Duodenal mucosa (tissue), 2 donors: Measurements from ENCODE around the gene KRT81.
A peak's percentile ranks its signal among the peaks of the same experiment; 100 is the strongest.

Experiments used
- H3K27ac ChIP-seq: one replicate; pipeline ENCODE4 v1.7.0; 2013; ENCODE audit warnings: low read depth, low read length
- H3K27me3 ChIP-seq, 2 donors: one replicate each; pipeline ENCODE4 v1.7.0; 2013; ENCODE audit warnings: low read length in 2 of 2, control low read depth in 1 of 2; ENCODE audit not compliant: insufficient read depth in 2 of 2, control insufficient read depth in 1 of 2
- H3K36me3 ChIP-seq, 2 donors: one replicate each; pipeline ENCODE4 v1.7.0; 2013; ENCODE audit warnings: low read length in 2 of 2, control low read depth in 1 of 2; ENCODE audit not compliant: insufficient read depth in 2 of 2, control insufficient read depth in 1 of 2
- H3K4me1 ChIP-seq, 2 donors: one replicate each; pipeline ENCODE4 v1.7.0; 2013; ENCODE audit warnings: low read length in 2 of 2, control low read depth in 1 of 2; ENCODE audit not compliant: insufficient read depth in 2 of 2, control insufficient read depth in 1 of 2
- H3K4me3 ChIP-seq, 2 donors: one replicate each; pipeline ENCODE4 v1.7.0; 2013; ENCODE audit warnings: low read length in 2 of 2, low read depth in 1 of 2
- H3K9ac ChIP-seq, 2 donors: one replicate each; pipeline ENCODE4 v1.7.0; 2013; ENCODE audit warnings: low read length in 2 of 2, low read depth in 1 of 2
- H3K9me3 ChIP-seq, 2 donors: one replicate each; pipeline ENCODE4 v1.7.0; 2013; ENCODE audit warnings: low read length in 2 of 2, control low read depth in 1 of 2; ENCODE audit not compliant: control insufficient read depth in 1 of 2

KRT81 gene

DNA sequence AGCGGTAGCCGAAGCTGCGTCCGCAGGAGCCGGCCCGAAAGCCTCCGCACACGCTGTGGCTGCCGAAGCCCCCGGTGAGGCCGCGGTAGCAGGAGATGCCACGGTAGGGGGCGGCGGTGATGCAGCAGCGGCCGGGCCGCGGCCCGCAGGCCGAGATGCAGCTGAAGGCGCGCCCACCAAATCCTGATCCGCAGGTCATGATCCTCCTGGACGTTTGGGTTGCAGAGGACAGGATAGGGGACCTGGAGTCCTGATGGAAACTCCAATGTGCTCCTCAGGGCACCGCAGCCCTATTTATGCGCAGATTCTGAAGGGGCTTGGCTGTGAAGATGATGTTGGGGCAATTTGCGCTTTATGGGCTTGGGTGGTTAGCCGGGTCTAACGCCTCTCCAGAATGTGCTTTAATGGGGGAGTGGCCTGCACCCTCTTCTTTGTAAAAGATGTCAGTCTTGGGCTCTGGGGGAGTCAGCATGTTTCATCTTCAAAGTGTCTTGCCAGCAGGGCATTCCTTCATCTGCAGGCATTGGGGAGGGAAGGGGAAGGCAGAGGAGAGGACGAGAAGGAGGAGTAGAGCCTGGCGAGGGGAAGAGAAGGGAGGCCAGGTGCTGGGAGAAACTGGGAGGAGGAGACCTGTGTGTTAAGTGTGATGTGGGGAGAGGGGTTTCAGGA, at the start of gene KRT81:
Gene KRT81, minus strand, starts transcription at position 268 of the 669 bp plus-strand sequence. Its CDS starts 69 bp downstream, at position 199.
- no peak within 1 kb of the TSS for H3K9ac ChIP-seq
- no peak within 1 kb of the TSS for H3K27ac ChIP-seq
- no peaks in the 10 kb centered on the region for H3K36me3 ChIP-seq
- H3K9me3 ChIP-seq: no peaks in the 10 kb centered on the region
- H3K27me3 ChIP-seq: no peaks in the 10 kb centered on the region
- no peaks in the 10 kb centered on the region for H3K4me1 ChIP-seq
- no peak within 1 kb of the TSS for H3K4me3 ChIP-seq

DNA sequence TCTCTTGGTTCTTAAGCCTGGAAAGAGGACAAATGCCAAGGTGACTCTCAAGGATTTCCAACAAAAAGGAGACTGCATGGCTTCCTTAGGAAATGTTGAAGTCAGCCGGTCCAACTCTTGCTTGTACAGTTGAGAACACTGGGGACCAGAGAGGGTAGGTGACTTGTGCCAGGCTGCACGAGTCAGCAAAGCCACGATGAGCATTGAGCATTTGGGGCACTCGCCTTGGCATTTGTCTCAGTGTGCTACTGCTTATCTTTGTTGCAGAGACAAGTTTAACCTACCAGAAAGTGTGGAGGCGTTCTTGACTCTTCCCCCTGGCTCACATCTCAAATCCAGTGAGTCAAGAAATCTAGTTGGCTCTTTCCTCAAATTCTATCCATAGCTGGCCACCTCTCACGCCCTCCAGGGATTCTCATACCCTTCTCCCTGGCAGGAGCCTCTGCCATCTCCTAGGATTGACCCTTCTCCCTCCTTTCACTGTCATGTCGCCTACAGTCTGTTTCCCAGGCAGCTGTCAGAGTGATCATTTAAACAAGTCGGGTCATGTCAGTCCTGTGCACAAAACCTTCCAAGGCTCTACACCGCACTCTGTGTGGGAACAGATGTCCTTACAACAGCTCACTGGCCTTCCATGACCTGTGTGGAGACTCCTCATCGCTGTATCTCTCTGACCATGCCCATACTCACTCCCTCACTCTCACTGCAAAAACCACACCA, 47.1 kb upstream of the KRT81 start:
- peaks cover 8 to 13% of the 10 kb centered on the region in 2 donors for H3K4me1 ChIP-seq
- no peak overlapping the region for H3K4me3 ChIP-seq
- peaks cover under 1 to 1% of the 10 kb centered on the region in 2 donors for H3K9me3 ChIP-seq
- peaks cover 0 to 3% of the 10 kb centered on the region in 2 donors for H3K27me3 ChIP-seq
- no peaks in the 10 kb centered on the region for H3K36me3 ChIP-seq
- no peak overlapping the region for H3K27ac ChIP-seq
- no peak overlapping the region for H3K9ac ChIP-seq

DNA sequence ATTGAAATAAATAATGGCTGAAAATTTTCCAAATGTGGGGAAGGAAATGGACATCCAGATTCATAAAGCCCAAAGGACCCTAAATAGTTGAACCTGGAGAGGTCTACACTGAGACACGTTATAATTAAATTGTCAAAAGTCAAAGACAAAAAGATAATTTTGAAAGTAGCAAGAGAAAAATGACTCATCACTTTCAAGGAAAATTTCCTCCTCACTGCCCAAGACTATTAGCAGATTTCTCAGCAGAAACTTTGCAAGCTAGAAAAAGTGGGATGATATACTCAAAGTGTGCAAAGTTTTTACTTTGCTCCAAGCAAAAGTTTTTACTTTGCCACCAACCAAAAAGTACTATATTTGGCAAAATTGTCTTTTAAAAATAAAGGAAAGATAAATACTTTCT, 45.7 kb upstream of the KRT81 start:
- peaks cover 0 to 3% of the 10 kb centered on the region in 2 donors for H3K27me3 ChIP-seq
- no peaks in the 10 kb centered on the region for H3K36me3 ChIP-seq
- no peak overlapping the region for H3K4me3 ChIP-seq
- no peak overlapping the region for H3K9ac ChIP-seq
- no peaks in the 10 kb centered on the region for H3K9me3 ChIP-seq
- H3K4me1 ChIP-seq: peaks cover 8 to 13% of the 10 kb centered on the region in 2 donors
- no peak overlapping the region for H3K27ac ChIP-seq

DNA sequence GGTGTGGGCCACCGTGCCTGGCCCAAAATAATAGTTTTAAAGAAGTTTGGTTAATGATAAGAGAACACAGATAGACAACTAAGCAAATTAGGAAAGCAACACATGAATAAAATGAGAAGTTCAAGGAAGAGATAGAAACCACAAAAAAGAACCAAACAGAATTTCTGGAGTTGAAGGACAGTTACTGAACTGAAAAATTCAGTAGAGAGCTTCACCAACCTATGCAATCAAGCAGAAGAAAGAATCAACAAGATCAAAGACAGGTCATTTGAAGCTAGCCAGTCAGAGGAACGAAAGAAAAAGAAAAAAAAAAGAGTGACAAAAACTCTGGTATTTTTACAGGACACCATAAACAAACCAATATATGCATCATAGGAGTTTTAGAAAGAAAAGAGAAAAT, 45.3 kb upstream of the KRT81 start:
- Histone ChIP-seq H3K4me1 (peaks cover 8 to 15% of the 10 kb centered on the region in 2 donors), H3K36me3 (no peaks in the 10 kb centered on the region), H3K4me3 (no peak overlapping the region), H3K9ac (no peak overlapping the region), H3K27ac (no peak overlapping the region), H3K27me3 (peaks cover 0 to under 1% of the 10 kb centered on the region in 2 donors), H3K9me3 (no peaks in the 10 kb centered on the region)

DNA sequence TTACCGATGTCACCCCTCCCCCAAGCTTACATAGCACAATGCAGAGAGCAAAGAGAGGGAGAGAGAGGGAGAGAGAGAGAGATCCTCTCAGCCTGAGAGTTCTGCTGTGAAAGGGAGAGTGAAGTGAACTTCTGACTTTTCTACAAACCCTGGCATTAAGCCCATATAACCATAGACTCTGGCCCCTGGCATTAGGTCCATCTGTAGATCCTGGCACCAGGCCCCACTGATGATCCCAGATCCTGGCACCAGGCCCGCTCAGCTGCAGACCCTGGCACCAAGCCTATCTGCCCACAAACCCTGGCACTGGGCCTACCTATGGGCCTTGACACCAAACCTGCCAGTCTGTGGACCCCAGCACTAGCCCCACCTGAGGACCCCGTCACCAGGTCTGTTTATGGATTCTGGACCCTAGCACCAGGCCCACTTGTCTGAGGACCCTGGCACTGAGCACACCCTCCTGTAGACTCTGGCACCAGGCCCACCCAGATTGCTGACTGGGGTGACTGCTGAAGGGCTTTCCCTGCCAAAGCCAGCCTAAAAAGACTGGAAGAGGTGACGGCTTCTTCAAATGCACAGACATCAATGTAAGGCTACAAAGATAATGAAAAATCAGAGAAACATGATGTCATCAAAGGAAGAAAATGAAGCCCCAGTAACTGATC, 44.4 kb upstream of the KRT81 start:
- Histone ChIP-seq H3K36me3 (no peaks in the 10 kb centered on the region), H3K27ac (no peak overlapping the region), H3K27me3 (no peaks in the 10 kb centered on the region), H3K4me1 (peaks cover 8 to 15% of the 10 kb centered on the region in 2 donors), H3K4me3 (peak overlapping the region in 1 of 2 donors; percentile 9), H3K9me3 (no peaks in the 10 kb centered on the region), H3K9ac (peak overlapping the region in 1 of 2 donors; percentile 53)

DNA sequence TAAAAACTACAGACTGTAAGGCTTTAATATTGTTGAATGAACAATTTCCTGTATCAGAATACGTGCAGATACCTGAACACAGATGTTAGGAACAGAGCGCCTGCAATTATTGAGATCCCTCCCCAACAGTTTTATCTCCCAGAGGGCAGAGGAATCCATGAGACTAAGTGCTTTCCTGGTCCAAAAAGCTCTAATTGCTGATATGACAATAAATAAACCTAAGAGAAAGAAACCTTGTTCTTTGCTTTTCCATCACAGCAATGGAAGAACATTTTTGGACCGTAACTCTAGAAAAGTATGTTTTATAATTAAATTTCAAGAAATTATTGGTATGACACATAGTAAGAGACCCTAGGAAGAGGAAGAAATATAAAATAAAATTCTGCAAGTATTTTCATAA, 42.9 kb upstream of the KRT81 start:
- H3K9ac ChIP-seq: no peak overlapping the region
- H3K9me3 ChIP-seq: no peaks in the 10 kb centered on the region
- H3K4me3 ChIP-seq: no peak overlapping the region
- H3K27ac ChIP-seq: no peak overlapping the region
- no peaks in the 10 kb centered on the region for H3K27me3 ChIP-seq
- peaks cover 8 to 15% of the 10 kb centered on the region in 2 donors for H3K4me1 ChIP-seq
- H3K36me3 ChIP-seq: no peaks in the 10 kb centered on the region

DNA sequence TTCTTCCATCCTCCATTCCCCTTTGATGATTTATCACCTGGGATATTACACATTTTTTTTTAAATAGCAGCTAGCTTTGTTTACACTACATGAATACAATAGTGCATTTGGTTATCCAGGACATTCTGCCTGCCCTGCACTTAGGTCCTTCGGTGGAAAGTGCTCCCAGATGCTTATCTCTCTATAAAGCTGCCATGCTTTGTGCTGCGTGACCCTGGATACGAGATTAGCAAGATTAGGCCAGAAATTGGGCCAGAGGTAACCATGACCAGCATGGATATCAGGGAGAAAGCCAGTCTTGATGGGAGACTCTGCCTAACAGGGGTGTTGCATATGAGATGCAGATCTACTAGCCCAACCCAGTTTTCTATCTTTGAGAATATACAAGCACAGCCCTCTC, 42.0 kb upstream of the KRT81 start:
- no peaks in the 10 kb centered on the region for H3K9me3 ChIP-seq
- H3K4me1 ChIP-seq: peaks cover 8 to 15% of the 10 kb centered on the region in 2 donors
- H3K4me3 ChIP-seq: no peak overlapping the region
- no peak overlapping the region for H3K9ac ChIP-seq
- no peaks in the 10 kb centered on the region for H3K36me3 ChIP-seq
- no peak overlapping the region for H3K27ac ChIP-seq
- H3K27me3 ChIP-seq: no peaks in the 10 kb centered on the region

DNA sequence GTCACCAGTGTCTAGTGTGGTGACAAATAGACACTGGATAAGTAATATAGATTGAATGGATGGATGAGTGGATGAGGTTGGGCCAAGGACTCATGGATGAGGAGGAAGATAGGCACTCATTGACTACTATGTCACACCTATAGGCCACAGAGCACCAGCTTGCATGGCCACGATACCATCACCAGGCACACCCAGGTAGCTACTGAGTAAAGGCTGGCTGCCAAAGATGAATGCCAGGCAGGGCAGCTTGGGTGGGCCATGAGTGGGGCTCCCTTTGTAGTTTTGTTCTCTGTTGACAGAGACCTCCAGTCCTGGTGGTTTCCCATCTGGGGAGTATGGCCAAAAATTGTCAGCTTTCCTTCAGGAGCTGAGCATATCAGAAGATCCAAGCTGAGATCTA, 41.0 kb upstream of the KRT81 start:
- Histone ChIP-seq H3K9ac (no peak overlapping the region), H3K4me3 (no peak overlapping the region), H3K4me1 (peaks cover 11 to 15% of the 10 kb centered on the region in 2 donors), H3K27me3 (no peaks in the 10 kb centered on the region), H3K9me3 (no peaks in the 10 kb centered on the region), H3K27ac (no peak overlapping the region), H3K36me3 (no peaks in the 10 kb centered on the region)

DNA sequence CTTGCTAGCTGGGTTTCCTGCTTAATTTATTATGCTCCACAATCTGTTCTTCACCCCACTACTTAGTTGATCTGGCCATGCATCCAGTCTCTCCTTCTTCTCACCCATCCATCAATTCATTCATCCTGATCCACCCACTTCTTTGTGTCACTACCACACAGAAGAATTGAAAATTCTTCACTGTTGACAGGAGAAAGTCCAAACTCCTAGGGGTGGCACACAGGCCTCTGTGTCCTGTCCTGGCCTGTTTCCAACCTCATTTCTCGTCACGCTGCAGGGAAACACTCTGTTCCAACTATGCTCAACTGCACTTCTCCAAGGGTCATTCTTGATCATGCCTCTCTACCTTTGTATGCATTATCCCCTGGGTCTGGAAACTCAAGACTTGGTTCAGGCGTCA, 40.5 kb upstream of the KRT81 start:
- Histone ChIP-seq H3K4me3 (no peak overlapping the region), H3K4me1 (peaks cover 11 to 15% of the 10 kb centered on the region in 2 donors), H3K9me3 (no peaks in the 10 kb centered on the region), H3K27me3 (no peaks in the 10 kb centered on the region), H3K9ac (no peak overlapping the region), H3K27ac (no peak overlapping the region), H3K36me3 (no peaks in the 10 kb centered on the region)

DNA sequence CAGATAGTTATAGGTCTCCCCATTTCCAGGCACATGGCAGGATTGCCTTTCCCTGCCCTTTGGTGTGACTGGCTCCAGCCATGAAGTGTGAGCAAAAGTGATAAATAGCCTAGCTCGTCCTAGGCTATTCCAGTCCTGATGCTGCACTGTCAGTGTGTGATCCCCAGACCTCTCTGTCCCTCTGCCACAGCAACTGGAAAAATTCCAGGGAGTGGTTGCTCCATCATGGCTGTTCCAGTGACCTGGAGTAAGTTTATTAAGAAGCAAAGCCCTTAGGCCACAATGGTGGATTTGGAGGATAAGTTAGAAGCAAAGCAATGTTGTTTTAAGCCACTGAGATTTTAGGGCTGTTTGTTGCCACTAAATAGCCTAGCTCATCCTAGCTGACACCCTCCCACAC, 39.7 kb upstream of the KRT81 start:
- no peak overlapping the region for H3K27ac ChIP-seq

More for the DNA sequence above, 39.7 kb upstream of the KRT81 start:
- no peaks in the 10 kb centered on the region for H3K9me3 ChIP-seq
- peaks cover 11 to 15% of the 10 kb centered on the region in 2 donors for H3K4me1 ChIP-seq
- H3K36me3 ChIP-seq: no peaks in the 10 kb centered on the region
- no peak overlapping the region for H3K9ac ChIP-seq
- no peak overlapping the region for H3K4me3 ChIP-seq
- H3K27me3 ChIP-seq: no peaks in the 10 kb centered on the region
